ENCODE data around the gene CAV3.

DNA sequence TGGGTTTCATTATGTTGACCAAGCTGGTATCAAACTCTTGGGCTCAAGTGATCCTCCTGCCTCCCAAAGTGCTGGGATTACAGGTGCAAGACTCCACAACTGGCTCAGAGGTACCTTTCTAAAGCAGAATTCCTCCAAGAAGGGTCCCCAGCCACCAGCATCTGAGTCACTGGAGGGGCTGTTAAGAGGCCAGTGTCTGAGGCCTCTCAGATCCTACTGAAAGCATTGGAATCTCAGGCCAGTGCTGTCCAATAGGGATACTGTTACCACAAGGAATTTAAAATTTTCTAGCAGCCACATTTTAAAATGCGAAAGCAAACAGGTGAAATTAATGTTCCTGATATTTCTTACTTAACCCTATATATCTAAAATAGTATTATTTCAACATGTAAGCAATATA is 1.3 kb downstream of the CAV3 start:
- TF ChIP-seq CTCF (conservative IDR thresholded peaks at IDR 0.05), result no peak
- TF ChIP-seq EZH2 (IDR thresholded peaks at IDR 0.05; ENCODE audit: low read depth), result no peak
